ENCODE measurements around the gene HARS1. TPM values are rescaled to one million over a fixed set of nuclear protein-coding genes. Genes with fewer than 3 reads are reported as not detected.

HARS1 gene
- total and polyA plus RNA-seq, 2 donors (not counting 1 experiment from before 2014, with no cell fraction given) = 53.2 to 85.8 TPM

DNA sequence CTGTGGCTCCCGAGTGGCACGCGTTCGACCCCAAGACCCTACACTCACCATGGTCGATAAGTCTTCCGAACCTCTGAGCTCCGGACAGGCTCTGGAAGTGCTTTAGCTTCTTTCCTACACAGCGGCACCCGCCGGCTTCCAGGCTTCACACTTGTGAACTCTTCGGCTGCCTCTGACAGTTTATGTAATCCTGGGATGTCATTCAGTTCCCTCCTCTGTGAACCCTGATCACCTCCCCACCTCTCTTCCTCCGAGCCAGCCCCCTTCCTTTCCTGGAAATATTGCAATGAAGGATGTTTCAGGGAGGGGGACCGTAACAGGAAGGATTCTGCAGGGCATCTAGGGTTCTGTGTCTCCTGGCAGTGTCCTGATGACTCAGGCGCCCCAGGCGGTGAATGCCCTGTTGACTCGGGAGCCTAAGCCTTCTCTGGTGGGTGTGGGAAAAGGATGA lies 58.1 kb downstream of the HARS1 start, which contains the start of gene CD14:
Gene CD14, minus strand, starts transcription at position 155 of the 451 bp plus-strand sequence. Its CDS starts 104 bp downstream, at position 51.
- Histone ChIP-seq H3K27me3 (ENCODE audit: control insufficient read depth, insufficient read depth, low read length) (no peaks in the 10 kb centered on the region), H3K9ac (ENCODE audit: insufficient read depth, low read length) (no peak within 1 kb of the TSS), H3K36me3 (ENCODE audit: control insufficient read depth, insufficient read depth, low read length) (no peaks in the 10 kb centered on the region), H3K79me2 (ENCODE audit: control insufficient read depth, insufficient read depth, low read length) (no peaks in the 10 kb centered on the region), H3K9me3 (ENCODE audit: control insufficient read depth, insufficient read depth, low read depth, low read length) (no peaks in the 10 kb centered on the region), H3K4me1 (ENCODE audit: control insufficient read depth, extremely low read depth, insufficient read depth, low read length) (peaks cover 2% of the 10 kb centered on the region), H2AFZ (ENCODE audit: low read length) (peak within 1 kb of the TSS; percentile 98), H3K4me2 (ENCODE audit: extremely low read depth, insufficient read depth, low read length) (peak within 1 kb of the TSS; percentile 98), H3K27ac (ENCODE audit: insufficient read depth, low read length) (no peak within 1 kb of the TSS), H4K20me1 (ENCODE audit: control insufficient read depth, extremely low read depth, insufficient read depth, low read length) (no peaks in the 10 kb centered on the region), H3K4me3 (replicated peaks in 1 of 4; ENCODE audit: control extremely low read depth in 1 of 4, insufficient read depth in 1 of 4, low read depth in 3 of 4, low read length in 4 of 4) (peak within 1 kb of the TSS; percentile 15 to 56 (median 54))
- DNase-seq (ENCODE audit: low read depth in 2 of 2) = peak in 1 of 2 donors; percentile 24
- no peak for TF ChIP-seq EZH2 (IDR thresholded peaks at IDR 0.05; ENCODE audit: low read length, missing control alignments)
- TF ChIP-seq, protein P1, sequence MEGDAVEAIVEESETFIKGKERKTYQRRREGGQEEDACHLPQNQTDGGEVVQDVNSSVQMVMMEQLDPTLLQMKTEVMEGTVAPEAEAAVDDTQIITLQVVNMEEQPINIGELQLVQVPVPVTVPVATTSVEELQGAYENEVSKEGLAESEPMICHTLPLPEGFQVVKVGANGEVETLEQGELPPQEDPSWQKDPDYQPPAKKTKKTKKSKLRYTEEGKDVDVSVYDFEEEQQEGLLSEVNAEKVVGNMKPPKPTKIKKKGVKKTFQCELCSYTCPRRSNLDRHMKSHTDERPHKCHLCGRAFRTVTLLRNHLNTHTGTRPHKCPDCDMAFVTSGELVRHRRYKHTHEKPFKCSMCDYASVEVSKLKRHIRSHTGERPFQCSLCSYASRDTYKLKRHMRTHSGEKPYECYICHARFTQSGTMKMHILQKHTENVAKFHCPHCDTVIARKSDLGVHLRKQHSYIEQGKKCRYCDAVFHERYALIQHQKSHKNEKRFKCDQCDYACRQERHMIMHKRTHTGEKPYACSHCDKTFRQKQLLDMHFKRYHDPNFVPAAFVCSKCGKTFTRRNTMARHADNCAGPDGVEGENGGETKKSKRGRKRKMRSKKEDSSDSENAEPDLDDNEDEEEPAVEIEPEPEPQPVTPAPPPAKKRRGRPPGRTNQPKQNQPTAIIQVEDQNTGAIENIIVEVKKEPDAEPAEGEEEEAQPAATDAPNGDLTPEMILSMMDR (conservative IDR thresholded peaks at IDR 0.05 in 1 of 2, IDR thresholded peaks at IDR 0.05 in 1 of 2; ENCODE audit: low read depth in 1 of 2, low read length in 2 of 2) = no peak

DNA sequence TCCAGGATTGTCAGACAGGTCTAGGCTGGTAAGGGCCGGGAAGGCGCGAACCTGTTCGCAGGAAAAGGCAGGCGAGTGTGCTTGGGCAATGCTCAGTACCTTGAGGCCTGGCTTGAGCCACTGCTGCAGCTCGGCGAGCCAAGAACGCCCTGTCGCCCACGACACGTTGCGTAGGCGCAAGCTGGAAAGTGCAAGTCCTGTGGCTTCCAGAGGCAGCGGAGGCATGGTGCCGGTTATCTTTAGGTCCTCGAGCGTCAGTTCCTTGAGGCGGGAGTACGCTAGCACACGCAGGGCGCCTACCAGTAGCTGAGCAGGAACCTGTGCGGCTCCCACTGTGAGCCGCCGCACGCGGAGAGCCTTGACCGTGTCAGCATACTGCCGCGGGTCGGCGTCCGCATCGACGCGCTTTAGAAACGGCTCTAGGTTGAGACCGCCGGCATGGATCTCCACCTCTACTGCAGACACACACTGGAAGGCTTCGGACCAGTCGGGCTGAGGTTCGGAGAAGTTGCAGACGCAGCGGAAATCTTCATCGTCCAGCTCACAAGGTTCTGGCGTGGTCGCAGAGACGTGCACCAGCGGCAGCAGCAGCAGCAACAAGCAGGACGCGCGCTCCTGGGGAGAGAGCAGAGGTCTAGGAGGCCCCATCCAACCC lies 58.7 kb downstream of the HARS1 start:
- no peak overlapping the region for H3K27ac ChIP-seq (ENCODE audit: insufficient read depth, low read length)
- no peaks in the 10 kb centered on the region for H3K27me3 ChIP-seq (ENCODE audit: control insufficient read depth, insufficient read depth, low read length)
- peak overlapping the region; percentile 98 for H2AFZ ChIP-seq (ENCODE audit: low read length)
- no peaks in the 10 kb centered on the region for H3K36me3 ChIP-seq (ENCODE audit: control insufficient read depth, insufficient read depth, low read length)
- no peaks in the 10 kb centered on the region for H3K79me2 ChIP-seq (ENCODE audit: control insufficient read depth, insufficient read depth, low read length)
- peak; percentile 32 to 65 for DNase-seq (ENCODE audit: low read depth in 2 of 2)
- peaks cover 2% of the 10 kb centered on the region for H3K4me1 ChIP-seq (ENCODE audit: control insufficient read depth, extremely low read depth, insufficient read depth, low read length)
- no peaks in the 10 kb centered on the region for H3K9me3 ChIP-seq (ENCODE audit: control insufficient read depth, insufficient read depth, low read depth, low read length)
- H3K9ac ChIP-seq (ENCODE audit: insufficient read depth, low read length) = no peak overlapping the region
- no peaks in the 10 kb centered on the region for H4K20me1 ChIP-seq (ENCODE audit: control insufficient read depth, extremely low read depth, insufficient read depth, low read length)
- peak overlapping the region; percentile 15 to 56 (median 54) for H3K4me3 ChIP-seq (replicated peaks in 1 of 4; ENCODE audit: control extremely low read depth in 1 of 4, insufficient read depth in 1 of 4, low read depth in 3 of 4, low read length in 4 of 4)
- no peak for TF ChIP-seq EZH2 (IDR thresholded peaks at IDR 0.05; ENCODE audit: low read length, missing control alignments)
- TF ChIP-seq, protein P1 (conservative IDR thresholded peaks at IDR 0.05 in 1 of 2, IDR thresholded peaks at IDR 0.05 in 1 of 2; ENCODE audit: low read depth in 1 of 2, low read length in 2 of 2) = no peak
- peak overlapping the region; percentile 98 for H3K4me2 ChIP-seq (ENCODE audit: extremely low read depth, insufficient read depth, low read length)

DNA sequence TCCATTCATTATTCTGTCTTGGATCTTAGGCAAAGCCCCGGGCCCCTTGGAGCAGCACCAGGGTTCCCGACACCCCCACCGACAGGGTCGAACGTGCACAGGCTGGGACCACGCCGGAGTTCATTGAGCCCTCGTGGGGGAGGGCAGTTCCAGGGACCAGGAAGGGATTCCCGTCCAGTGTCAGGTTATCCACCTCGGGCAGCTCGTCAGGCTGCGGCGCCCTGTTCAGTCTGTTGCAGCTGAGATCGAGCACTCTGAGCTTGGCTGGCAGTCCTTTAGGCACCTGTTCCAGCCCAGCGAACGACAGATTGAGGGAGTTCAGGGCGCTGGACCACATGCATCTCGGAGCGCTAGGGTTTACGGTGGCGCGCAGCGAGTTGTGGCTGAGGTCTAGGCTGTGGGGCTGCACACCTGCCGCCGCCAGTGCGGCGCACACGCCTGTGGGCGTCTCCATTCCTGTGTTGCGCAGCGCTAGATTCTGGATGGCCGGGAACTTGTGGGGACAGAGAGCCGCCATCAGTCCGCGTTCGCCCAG lies 59.3 kb downstream of the HARS1 start:
- no peaks in the 10 kb centered on the region for H4K20me1 ChIP-seq (ENCODE audit: control insufficient read depth, extremely low read depth, insufficient read depth, low read length)
- H3K27me3 ChIP-seq (ENCODE audit: control insufficient read depth, insufficient read depth, low read length) = no peaks in the 10 kb centered on the region
- TF ChIP-seq, protein P1 (conservative IDR thresholded peaks at IDR 0.05 in 1 of 2, IDR thresholded peaks at IDR 0.05 in 1 of 2; ENCODE audit: low read depth in 1 of 2, low read length in 2 of 2) = no peak
- no peak for TF ChIP-seq EZH2 (IDR thresholded peaks at IDR 0.05; ENCODE audit: low read length, missing control alignments)
- no peak overlapping the region for H3K27ac ChIP-seq (ENCODE audit: insufficient read depth, low read length)
- H3K4me3 ChIP-seq (replicated peaks in 1 of 4; ENCODE audit: control extremely low read depth in 1 of 4, insufficient read depth in 1 of 4, low read depth in 3 of 4, low read length in 4 of 4) = peak overlapping the region; percentile 15 to 56 (median 54)
- no peaks in the 10 kb centered on the region for H3K79me2 ChIP-seq (ENCODE audit: control insufficient read depth, insufficient read depth, low read length)
- H2AFZ ChIP-seq (ENCODE audit: low read length) = peak overlapping the region; percentile 98
- peaks cover 2% of the 10 kb centered on the region for H3K4me1 ChIP-seq (ENCODE audit: control insufficient read depth, extremely low read depth, insufficient read depth, low read length)
- no peak for DNase-seq (ENCODE audit: low read depth in 2 of 2)
- peak overlapping the region; percentile 98 for H3K4me2 ChIP-seq (ENCODE audit: extremely low read depth, insufficient read depth, low read length)
- H3K36me3 ChIP-seq (ENCODE audit: control insufficient read depth, insufficient read depth, low read length) = no peaks in the 10 kb centered on the region
- no peak overlapping the region for H3K9ac ChIP-seq (ENCODE audit: insufficient read depth, low read length)
- no peaks in the 10 kb centered on the region for H3K9me3 ChIP-seq (ENCODE audit: control insufficient read depth, insufficient read depth, low read depth, low read length)

Data from fibroblast of lung (primary cell).